Uterus (tissue), 2 donors: ENCODE results near the gene CSGALNACT2.

Experiments used
- POLR2A ChIP-seq, 2 donors: fragments of 450-650 bp; IDR thresholded peaks; one replicate each; pipeline ENCODE4 v1.6.1; 2016; ENCODE audit warnings: antibody characterized with exemption in 2 of 2, mild to moderate bottlenecking in 1 of 2, moderate library complexity in 1 of 2
- TF ChIP-seq, protein P1 (sequence below), 4 experiments: fragments of 200-600 bp in 2 of 4; fragments of 450-650 bp in 2 of 4; sonication (generic) in 2 of 4; IDR thresholded peaks; one replicate each; pipeline ENCODE4 v1.5.1; 2016 to 2019; ENCODE audit warnings: antibody characterized with exemption in 4 of 4, mild to moderate bottlenecking in 2 of 4, moderate library complexity in 1 of 4

DNA sequence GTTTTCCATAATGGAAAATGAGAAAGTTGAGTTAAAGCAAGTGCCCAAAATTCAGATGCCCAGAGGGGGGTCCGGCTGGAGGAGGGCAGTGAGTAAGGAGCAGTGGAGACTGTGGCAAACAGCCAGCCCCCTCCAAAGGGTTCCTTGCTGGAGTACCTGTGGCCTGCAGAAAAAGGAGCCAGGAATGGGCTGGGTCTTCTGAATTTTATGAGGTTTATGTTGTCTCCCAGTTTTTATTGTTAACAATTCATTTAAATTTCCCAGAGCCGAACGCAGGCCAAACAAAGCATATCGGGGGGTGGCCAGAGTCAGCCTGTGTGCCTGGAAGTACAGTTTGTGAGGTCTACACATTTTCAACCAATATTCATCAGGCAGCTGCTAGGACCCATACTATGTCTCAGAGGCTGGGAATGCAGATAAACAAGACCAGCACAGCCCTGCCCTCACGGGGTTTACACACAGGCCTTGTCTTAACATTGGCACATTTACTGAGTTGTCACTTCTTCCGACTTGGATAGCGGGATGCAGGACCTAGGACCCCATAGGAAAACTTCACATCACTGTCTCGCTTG, 12.9 kb upstream of the CSGALNACT2 start:
- TF ChIP-seq, protein P1, sequence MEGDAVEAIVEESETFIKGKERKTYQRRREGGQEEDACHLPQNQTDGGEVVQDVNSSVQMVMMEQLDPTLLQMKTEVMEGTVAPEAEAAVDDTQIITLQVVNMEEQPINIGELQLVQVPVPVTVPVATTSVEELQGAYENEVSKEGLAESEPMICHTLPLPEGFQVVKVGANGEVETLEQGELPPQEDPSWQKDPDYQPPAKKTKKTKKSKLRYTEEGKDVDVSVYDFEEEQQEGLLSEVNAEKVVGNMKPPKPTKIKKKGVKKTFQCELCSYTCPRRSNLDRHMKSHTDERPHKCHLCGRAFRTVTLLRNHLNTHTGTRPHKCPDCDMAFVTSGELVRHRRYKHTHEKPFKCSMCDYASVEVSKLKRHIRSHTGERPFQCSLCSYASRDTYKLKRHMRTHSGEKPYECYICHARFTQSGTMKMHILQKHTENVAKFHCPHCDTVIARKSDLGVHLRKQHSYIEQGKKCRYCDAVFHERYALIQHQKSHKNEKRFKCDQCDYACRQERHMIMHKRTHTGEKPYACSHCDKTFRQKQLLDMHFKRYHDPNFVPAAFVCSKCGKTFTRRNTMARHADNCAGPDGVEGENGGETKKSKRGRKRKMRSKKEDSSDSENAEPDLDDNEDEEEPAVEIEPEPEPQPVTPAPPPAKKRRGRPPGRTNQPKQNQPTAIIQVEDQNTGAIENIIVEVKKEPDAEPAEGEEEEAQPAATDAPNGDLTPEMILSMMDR (IDR thresholded peaks at IDR 0.05), result no peak
- TF ChIP-seq POLR2A (IDR thresholded peaks at IDR 0.05), result no peak
